Thymus (tissue), 11 donors: ENCODE results near the gene R3HDM2. TPM values are rescaled to one million over a fixed set of nuclear protein-coding genes. Genes with fewer than 3 reads are reported as not detected.
"Not testable (repeated sequence)": the region's sequence is repeated elsewhere in the genome, so short reads cannot be mapped to it uniquely, and the experiment has no call there.

Experiments
- DNase-seq, 9 donors: peaks; one replicate each; pipeline ENCODE4 v3.0.0-alpha.2; 2013; ENCODE audit warnings: low spot score in 9 of 9, low read depth in 6 of 9, missing footprints in 1 of 9
- H3K27ac ChIP-seq, 2 donors: one replicate each; pipeline ENCODE4 v1.5.1; 2013; ENCODE audit warnings: control low read depth in 1 of 2, low read depth in 1 of 2, low read length in 1 of 2, mild to moderate bottlenecking in 1 of 2, moderate library complexity in 1 of 2
- H3K27me3 ChIP-seq, 2 donors: one replicate each; pipeline ENCODE4 v1.5.1; 2013; ENCODE audit warnings: low read length in 1 of 2; ENCODE audit not compliant: control insufficient read depth in 2 of 2, insufficient read depth in 1 of 2
- H3K36me3 ChIP-seq, 2 donors: one replicate each; pipeline ENCODE4 v1.5.1; 2013; ENCODE audit warnings: low read length in 1 of 2, mild to moderate bottlenecking in 1 of 2, moderate library complexity in 1 of 2; ENCODE audit not compliant: control insufficient read depth in 2 of 2, insufficient read depth in 2 of 2
- H3K4me1 ChIP-seq, 2 donors: one replicate each; pipeline ENCODE4 v1.5.1; 2013; ENCODE audit warnings: low read length in 2 of 2; ENCODE audit not compliant: control insufficient read depth in 2 of 2, insufficient read depth in 2 of 2
- H3K4me3 ChIP-seq, 2 donors: one replicate each; pipeline ENCODE4 v1.5.1; 2013; ENCODE audit warnings: low read length in 2 of 2, control low read depth in 1 of 2, mild to moderate bottlenecking in 1 of 2
- H3K9me3 ChIP-seq, 2 donors: one replicate each; pipeline ENCODE4 v1.5.1; 2013; ENCODE audit warnings: low read length in 1 of 2, mild to moderate bottlenecking in 1 of 2; ENCODE audit not compliant: control insufficient read depth in 2 of 2, insufficient read depth in 1 of 2
- WGBS: extraction: QIAGEN DNeasy Blood & Tissue Kit; methylation state at CpG from one replicate; pipeline ENCODE4 v1.1.7; 2013; 5-methylcytosine and 5-hydroxymethylcytosine counted together
- polyA plus RNA-seq: library from polyadenylated mRNA; stranded (reverse); fragments of 200-250 nt; gene quantifications from one replicate; pipeline ENCODE4 v1.2.3, GENCODE V29; 2013
- total RNA-seq: library from RNA; stranded (reverse); fragments of 120-200 nt; gene quantifications from one replicate; pipeline ENCODE4 v1.2.4, GENCODE V29; 2013
- donor health status: healthy.

R3HDM2 gene
- total and polyA plus RNA-seq, 2 donors: 12.6 to 22.4 TPM

- WGBS: 98% methylated on average over 1 of the region's 1 CpG
- no peak for DNase-seq
- no peaks in the 10 kb centered on the region for H3K27me3 ChIP-seq
- H3K9me3 ChIP-seq: no peaks in the 10 kb centered on the region
- H3K27ac ChIP-seq: no peak overlapping the region
- H3K36me3 ChIP-seq: peaks cover 46 to 73% of the 10 kb centered on the region in 2 donors
- no peak overlapping the region for H3K4me3 ChIP-seq
- no peaks in the 10 kb centered on the region for H3K4me1 ChIP-seq
Measured at GRCh38 chr12:57299514-57300016, 131.3 kb downstream of the R3HDM2 start.

- no peaks in the 10 kb centered on the region for H3K4me1 ChIP-seq
- H3K9me3 ChIP-seq: no peaks in the 10 kb centered on the region
- no peak for DNase-seq
- no peak overlapping the region for H3K4me3 ChIP-seq
- no peak overlapping the region for H3K27ac ChIP-seq
- no peaks in the 10 kb centered on the region for H3K27me3 ChIP-seq
- H3K36me3 ChIP-seq: peaks cover 51 to 81% of the 10 kb centered on the region in 2 donors
- over 99% methylated on average over 4 of the region's 4 CpGs for WGBS
Measured at GRCh38 chr12:57296291-57296690, 134.6 kb downstream of the R3HDM2 start.

DNA sequence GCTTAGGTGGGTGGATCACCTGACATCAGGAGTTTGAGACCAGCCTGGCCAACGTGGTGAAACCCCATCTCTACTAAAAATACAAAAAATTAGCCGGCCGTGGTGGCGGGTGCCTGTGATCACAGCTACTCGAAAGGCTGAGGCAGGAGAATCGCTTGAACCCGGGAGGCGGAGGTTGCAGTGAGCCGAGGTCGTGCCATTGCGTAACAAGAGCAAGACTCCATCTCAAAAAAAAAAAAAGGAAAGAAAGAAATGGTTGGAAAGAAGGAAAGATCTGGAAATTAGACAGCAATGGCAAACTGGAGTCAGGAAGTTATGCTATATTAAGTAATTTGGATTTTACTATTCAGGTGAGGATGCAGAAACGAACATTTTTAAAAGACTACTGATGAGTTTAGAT, 148.8 kb downstream of the R3HDM2 start:
- not testable (repeated sequence) for H3K27me3 ChIP-seq, H3K4me3 ChIP-seq, DNase-seq, H3K9me3 ChIP-seq, H3K27ac ChIP-seq
- WGBS: 96% methylated on average over 12 of the region's 12 CpGs
- peaks cover 7 to 11% of the 10 kb centered on the region in 2 donors for H3K4me1 ChIP-seq
- H3K36me3 ChIP-seq: peaks cover 46 to 68% of the 10 kb centered on the region in 2 donors

- no peaks in the 10 kb centered on the region for H3K9me3 ChIP-seq
- H3K27ac ChIP-seq: peak overlapping the region; percentile 62 to 90
- peaks cover 46 to 61% of the 10 kb centered on the region in 2 donors for H3K36me3 ChIP-seq
- WGBS: 66% methylated on average over 9 of the region's 9 CpGs
- peak; percentile 26 to 81 (median 58) for DNase-seq
- no peaks in the 10 kb centered on the region for H3K27me3 ChIP-seq
- no peak overlapping the region for H3K4me3 ChIP-seq
- H3K4me1 ChIP-seq: peaks cover 7 to 11% of the 10 kb centered on the region in 2 donors
Measured at GRCh38 chr12:57280211-57281062, 150.4 kb downstream of the R3HDM2 start.

DNA sequence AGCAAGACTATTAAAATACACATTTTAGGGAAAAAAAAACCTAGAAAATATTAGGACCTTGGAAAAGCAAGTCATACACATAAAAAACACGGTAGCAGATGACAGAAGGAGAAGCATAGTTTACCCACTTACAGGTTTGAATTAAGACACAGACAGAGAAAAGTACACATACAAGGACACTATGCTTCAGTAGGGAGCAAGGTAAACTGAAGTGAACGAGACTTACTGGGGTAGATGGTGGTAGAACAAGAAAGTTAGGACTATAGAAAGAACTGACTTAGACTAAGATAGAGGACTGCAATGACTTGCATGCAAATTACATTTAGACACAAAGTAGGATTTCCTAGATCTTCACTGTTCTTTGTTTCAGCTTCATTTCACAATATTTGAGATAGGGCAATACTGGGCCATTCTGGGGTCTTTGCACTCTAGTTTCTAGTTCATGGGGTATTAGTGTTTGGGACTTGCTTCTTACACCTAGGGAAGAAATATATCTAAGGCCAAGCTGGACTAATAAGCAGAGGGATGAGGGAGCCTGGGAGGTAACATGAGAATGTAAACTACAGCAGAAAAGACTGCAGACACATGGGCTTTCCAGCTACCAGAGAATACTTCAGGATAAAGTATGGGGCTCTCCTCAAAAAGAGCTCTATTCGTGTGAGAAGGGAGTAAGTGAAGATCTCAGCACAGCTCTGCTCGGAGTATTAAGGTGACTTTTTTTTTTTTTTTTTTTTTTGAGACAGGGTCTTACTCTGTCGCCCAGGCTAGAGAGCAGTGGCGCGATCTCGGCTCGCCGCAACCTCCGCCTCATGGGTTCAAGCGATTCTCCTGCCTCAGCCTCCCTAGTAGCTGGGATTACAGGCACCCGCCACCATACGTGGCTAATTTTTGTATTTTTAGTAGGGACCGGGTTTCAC, 152.1 kb downstream of the R3HDM2 start:
- Histone ChIP-seq H3K4me3 (no peak overlapping the region), H3K36me3 (peaks cover 40 to 57% of the 10 kb centered on the region in 2 donors), H3K9me3 (no peaks in the 10 kb centered on the region), H3K4me1 (peaks cover 7 to 11% of the 10 kb centered on the region in 2 donors), H3K27me3 (no peaks in the 10 kb centered on the region), H3K27ac (no peak overlapping the region)
- WGBS: 99% methylated on average over 15 of the region's 15 CpGs
- DNase-seq: no peak

GRCh38 chr12:57276935-57277563, 153.8 kb downstream of the R3HDM2 start:
- Histone ChIP-seq H3K27me3 (no peaks in the 10 kb centered on the region), H3K36me3 (peaks cover 43 to 61% of the 10 kb centered on the region in 2 donors), H3K4me1 (peaks cover 7 to 11% of the 10 kb centered on the region in 2 donors), H3K9me3 (no peaks in the 10 kb centered on the region), H3K27ac (no peak overlapping the region), H3K4me3 (no peak overlapping the region)
- 82% methylated on average over 4 of the region's 4 CpGs for WGBS
- peak in 1 of 9 donors; percentile 5 for DNase-seq

GRCh38 chr12:57276233-57276632, 154.6 kb downstream of the R3HDM2 start:
- not testable (repeated sequence) for H3K4me3 ChIP-seq, H3K9me3 ChIP-seq, H3K27me3 ChIP-seq, H3K27ac ChIP-seq, DNase-seq
- WGBS: 98% methylated on average over 6 of the region's 6 CpGs
- peaks cover 7 to 11% of the 10 kb centered on the region in 2 donors for H3K4me1 ChIP-seq
- H3K36me3 ChIP-seq: peaks cover 39 to 58% of the 10 kb centered on the region in 2 donors

DNA sequence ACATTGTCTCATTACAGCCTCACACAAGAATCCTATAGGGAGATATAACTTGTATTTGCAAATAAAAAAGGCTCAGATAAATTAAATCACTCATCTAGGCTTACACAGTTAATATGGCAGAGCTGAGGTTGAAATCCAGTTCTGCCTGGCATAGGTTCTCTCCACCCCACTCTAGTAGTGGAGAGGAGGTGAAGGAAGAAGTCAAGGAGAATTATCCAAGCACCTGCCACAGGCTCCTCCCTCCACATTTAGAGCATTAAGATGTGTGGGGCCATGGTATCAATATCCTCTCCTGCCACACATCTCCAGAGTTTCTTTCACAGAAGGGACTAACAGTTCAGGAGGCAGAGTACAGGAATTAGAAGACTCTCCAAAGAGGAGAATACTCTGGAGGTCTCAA, 157.3 kb downstream of the R3HDM2 start:
- Histone ChIP-seq H3K4me1 (no peaks in the 10 kb centered on the region), H3K9me3 (no peaks in the 10 kb centered on the region), H3K27ac (no peak overlapping the region), H3K36me3 (peaks cover 49 to 58% of the 10 kb centered on the region in 2 donors), H3K4me3 (no peak overlapping the region), H3K27me3 (no peaks in the 10 kb centered on the region)
- DNase-seq: no peak
